Measurements from ENCODE around the gene TBCCD1.

GRCh38 chr3:186506191-186506739 is 60.9 kb downstream of the TBCCD1 start:
- TF ChIP-seq CTCF (IDR thresholded peaks at IDR 0.05; ENCODE audit: borderline replicate concordance, extremely low read depth, low read length, poor library complexity, severe bottlenecking) (no peak), EZH2 (IDR thresholded peaks at IDR 0.05; ENCODE audit: borderline replicate concordance, low read depth, low read length, severe bottlenecking) (no peak)
